Tibial nerve (tissue), 4 donors: ENCODE data around the gene TAF1L.

Experiments
- EP300 ChIP-seq, 2 donors: sonication (generic); formaldehyde crosslinking; IDR thresholded peaks; one replicate each; pipeline ENCODE4 v1.6.1; 2017; ENCODE audit warnings: antibody characterized with exemption in 2 of 2, mild to moderate bottlenecking in 1 of 2
- POLR2A ChIP-seq, 2 donors: fragments of 450-650 bp; IDR thresholded peaks; one replicate each; pipeline ENCODE4 v1.6.1; 2017; ENCODE audit warnings: antibody characterized with exemption in 2 of 2, mild to moderate bottlenecking in 2 of 2, moderate library complexity in 2 of 2
- TF ChIP-seq, protein P1 (sequence below), 5 experiments: fragments of 200-600 bp in 3 of 5; fragments of 450-650 bp in 2 of 5; sonication (generic) in 3 of 5; IDR thresholded peaks; one replicate each; pipeline ENCODE4 v1.5.1; 2016 to 2019; ENCODE audit warnings: antibody characterized with exemption in 5 of 5, mild to moderate bottlenecking in 3 of 5, moderate library complexity in 2 of 5

- TF ChIP-seq, protein P1, sequence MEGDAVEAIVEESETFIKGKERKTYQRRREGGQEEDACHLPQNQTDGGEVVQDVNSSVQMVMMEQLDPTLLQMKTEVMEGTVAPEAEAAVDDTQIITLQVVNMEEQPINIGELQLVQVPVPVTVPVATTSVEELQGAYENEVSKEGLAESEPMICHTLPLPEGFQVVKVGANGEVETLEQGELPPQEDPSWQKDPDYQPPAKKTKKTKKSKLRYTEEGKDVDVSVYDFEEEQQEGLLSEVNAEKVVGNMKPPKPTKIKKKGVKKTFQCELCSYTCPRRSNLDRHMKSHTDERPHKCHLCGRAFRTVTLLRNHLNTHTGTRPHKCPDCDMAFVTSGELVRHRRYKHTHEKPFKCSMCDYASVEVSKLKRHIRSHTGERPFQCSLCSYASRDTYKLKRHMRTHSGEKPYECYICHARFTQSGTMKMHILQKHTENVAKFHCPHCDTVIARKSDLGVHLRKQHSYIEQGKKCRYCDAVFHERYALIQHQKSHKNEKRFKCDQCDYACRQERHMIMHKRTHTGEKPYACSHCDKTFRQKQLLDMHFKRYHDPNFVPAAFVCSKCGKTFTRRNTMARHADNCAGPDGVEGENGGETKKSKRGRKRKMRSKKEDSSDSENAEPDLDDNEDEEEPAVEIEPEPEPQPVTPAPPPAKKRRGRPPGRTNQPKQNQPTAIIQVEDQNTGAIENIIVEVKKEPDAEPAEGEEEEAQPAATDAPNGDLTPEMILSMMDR (IDR thresholded peaks at IDR 0.05) = no peak
- TF ChIP-seq POLR2A (IDR thresholded peaks at IDR 0.05) = no peak
- TF ChIP-seq EP300 (IDR thresholded peaks at IDR 0.05) = no peak
Observed at GRCh38 chr9:32663741-32664140, 28.3 kb upstream of the TAF1L start.
